Activated naive CD4-positive, alpha-beta T cell treated with anti-CD3 and anti-CD28 coated beads, Interleukin-2, amount 50 U/mL, for 16 hours (primary cell): ENCODE results near the gene CADPS.

Experiments used
- DNase-seq: peaks from one replicate; pipeline ENCODE4 v3.0.0-alpha.2; 2020

CADPS gene

GRCh38 chr3:62678841-62679240, 196.4 kb downstream of the CADPS start:
- DNase-seq = no peak

GRCh38 chr3:62677926-62678325, 197.3 kb downstream of the CADPS start:
- DNase-seq = no peak

- DNase-seq = no peak
These were observed 198.4 kb downstream of the CADPS start for GRCh38 chr3:62676689-62677271.

- no peak for DNase-seq
These were observed 199.7 kb downstream of the CADPS start for GRCh38 chr3:62675492-62675891.

- DNase-seq = no peak
These were observed 202.3 kb downstream of the CADPS start for GRCh38 chr3:62672988-62673313.

- no peak for DNase-seq
These were observed 202.8 kb downstream of the CADPS start for GRCh38 chr3:62672270-62672987.

GRCh38 chr3:62670351-62670750, 204.9 kb downstream of the CADPS start:
- no peak for DNase-seq

- no peak for DNase-seq
These were observed 206.1 kb downstream of the CADPS start for GRCh38 chr3:62669161-62669560.

GRCh38 chr3:62667714-62668113, 207.5 kb downstream of the CADPS start:
- no peak for DNase-seq

- no peak for DNase-seq
These were observed 209.4 kb downstream of the CADPS start for GRCh38 chr3:62665627-62666437.

- DNase-seq = no peak
These were observed 212.5 kb downstream of the CADPS start for GRCh38 chr3:62662677-62663076.

- DNase-seq = no peak
These were observed 215.6 kb downstream of the CADPS start for GRCh38 chr3:62659660-62660059.

- DNase-seq = no peak
These were observed 219.5 kb downstream of the CADPS start for GRCh38 chr3:62655691-62656063.

GRCh38 chr3:62655056-62655690, 220.0 kb downstream of the CADPS start:
- DNase-seq = no peak

- DNase-seq = no peak
These were observed 221.4 kb downstream of the CADPS start for GRCh38 chr3:62653796-62654195.

- no peak for DNase-seq
These were observed 227.5 kb downstream of the CADPS start for GRCh38 chr3:62647711-62648110.

GRCh38 chr3:62644493-62644892, 230.7 kb downstream of the CADPS start:
- DNase-seq = no peak

GRCh38 chr3:62638316-62638715, 236.9 kb downstream of the CADPS start:
- DNase-seq = no peak

GRCh38 chr3:62636235-62636826, 238.9 kb downstream of the CADPS start:
- no peak for DNase-seq

GRCh38 chr3:62632510-62633294, 242.5 kb downstream of the CADPS start:
- no peak for DNase-seq

GRCh38 chr3:62631488-62631887, 243.7 kb downstream of the CADPS start:
- DNase-seq = no peak

- DNase-seq = no peak
These were observed 244.6 kb downstream of the CADPS start for GRCh38 chr3:62630664-62631063.
